Embryonic facial prominence (tissue), 1 donor: Measurements from ENCODE around the gene MARCHF4.

Experiments used
- DNase-seq: peaks from one replicate; pipeline ENCODE4 v3.0.0-alpha.2; 2016; ENCODE audit errors: extremely low spot score

MARCHF4 gene

DNA sequence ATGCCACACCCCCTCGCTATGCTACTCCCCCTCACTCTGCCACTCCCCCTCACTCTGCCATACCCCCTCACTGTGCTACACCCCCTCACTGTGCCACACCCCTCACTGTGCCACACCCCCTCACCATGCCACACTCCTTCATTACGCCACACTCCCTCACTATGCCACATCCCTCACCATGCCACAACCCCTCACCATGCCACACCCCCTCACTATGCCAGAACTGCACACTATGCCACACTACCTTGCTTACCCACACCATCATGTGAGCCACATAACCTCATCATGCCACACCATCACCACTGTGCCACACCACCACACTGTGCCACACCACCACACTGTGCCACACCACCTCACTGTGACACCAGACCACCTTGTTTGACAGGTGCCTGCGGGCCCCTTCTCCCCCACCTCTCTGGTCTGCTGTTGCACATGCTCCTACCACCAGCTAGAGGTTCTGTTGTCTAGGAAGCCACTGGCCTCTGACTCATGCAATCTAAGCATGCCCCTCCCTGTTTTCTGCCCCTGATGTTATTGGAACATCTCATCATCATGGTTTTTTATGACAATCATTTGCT, 22.0 kb downstream of the MARCHF4 start:
- DNase-seq: no peak

DNA sequence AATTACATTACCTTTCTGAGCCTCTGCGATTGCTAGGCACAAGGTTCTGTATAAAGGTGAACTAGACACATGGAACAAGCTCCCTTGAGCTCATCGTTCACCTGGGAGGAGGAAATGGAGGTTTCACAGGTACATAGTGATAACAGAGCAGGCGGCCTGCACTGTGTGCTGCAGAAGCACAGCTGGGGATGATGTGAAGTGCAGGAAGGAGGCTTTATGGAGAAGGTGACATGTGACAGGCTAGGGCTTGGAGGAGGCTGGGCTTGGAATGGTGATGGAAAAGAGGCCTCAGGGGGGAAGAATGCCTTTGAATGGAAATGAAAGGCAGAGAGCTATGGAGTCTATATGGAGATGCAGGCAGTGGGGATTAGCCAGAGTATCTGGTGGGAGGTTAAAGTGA, 22.9 kb downstream of the MARCHF4 start:
- DNase-seq: no peak

DNA sequence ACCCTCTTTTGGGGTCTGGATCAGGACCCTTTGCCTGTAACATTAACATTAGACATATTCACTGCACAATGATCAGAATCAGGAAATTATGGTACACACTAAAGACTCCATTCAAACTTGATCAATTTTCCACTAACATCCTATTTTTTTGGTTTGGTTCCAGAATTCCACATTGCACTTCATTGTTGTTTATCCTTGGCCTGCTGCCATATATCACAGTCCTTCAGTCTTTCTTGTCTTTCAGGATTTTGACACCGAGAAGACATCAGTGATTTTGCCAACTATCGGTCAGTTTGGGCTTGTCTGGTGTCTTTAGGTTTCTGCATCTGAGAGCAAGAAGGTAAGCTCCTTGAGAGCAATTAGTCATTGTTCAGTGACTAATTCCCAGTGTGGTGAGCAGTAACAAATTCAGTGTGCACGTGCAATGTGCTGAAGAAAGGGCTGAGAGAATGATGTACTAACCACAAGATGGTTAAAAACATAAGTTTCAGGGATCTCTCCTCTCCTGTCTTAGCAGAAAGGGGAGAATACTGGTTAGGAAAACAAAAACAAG, 23.5 kb downstream of the MARCHF4 start:
- DNase-seq: no peak

DNA sequence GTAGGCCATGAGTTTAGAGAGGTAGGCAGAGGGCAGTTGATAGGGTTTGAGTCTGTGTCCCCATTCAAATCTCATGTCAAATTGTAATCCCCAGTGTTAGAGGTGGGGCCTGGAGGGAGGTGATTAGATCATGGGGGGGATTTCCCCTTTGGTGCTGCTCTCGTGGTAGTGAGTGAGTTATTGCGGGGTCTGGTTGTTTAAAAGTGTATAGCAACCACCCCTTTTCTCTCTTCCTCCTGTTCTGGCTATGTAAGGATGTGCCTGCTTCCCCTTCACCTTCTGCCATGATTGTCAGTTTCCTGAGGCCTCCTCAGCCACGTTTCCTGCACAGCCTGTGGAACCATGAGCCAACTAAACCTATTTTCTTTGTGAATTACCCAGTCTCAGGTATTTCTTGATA, 25.5 kb downstream of the MARCHF4 start:
- DNase-seq: no peak

DNA sequence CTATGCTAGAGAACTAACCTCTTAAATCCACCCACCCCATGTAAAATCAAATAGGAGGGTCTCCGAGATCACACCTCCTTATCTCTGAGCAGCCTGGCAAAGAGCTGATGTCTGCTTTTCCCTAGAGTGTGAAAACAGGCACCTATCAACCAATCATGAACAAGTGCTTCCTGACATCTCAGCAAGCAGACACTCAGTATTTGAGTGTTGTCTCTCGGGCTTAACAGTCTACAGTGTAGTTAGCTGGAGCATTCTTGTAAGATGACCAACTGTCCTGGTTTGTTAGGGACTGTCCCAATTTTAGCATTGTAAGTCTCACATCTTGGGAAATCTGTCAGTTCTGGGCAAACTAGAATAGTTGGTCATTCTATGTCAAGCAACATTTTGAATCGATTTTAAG, 26.4 kb downstream of the MARCHF4 start:
- DNase-seq: no peak

DNA sequence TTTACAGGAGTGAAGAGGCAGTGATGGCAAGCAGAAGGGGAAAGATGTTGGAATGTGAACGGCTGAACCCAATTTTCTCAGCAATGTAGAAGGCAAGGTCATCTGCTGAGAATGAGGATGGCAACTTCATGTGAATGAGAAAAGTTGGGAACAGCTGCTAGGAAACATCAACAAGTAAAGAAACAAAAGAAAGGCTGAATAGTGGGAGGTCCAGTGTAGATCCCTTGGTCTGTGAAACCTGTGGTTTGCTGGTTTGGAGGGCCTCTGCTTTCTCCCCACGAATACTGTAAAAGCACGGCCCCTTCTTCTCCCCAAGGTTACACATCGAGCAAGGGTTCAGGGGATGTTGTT, 27.4 kb downstream of the MARCHF4 start:
- DNase-seq: no peak

DNA sequence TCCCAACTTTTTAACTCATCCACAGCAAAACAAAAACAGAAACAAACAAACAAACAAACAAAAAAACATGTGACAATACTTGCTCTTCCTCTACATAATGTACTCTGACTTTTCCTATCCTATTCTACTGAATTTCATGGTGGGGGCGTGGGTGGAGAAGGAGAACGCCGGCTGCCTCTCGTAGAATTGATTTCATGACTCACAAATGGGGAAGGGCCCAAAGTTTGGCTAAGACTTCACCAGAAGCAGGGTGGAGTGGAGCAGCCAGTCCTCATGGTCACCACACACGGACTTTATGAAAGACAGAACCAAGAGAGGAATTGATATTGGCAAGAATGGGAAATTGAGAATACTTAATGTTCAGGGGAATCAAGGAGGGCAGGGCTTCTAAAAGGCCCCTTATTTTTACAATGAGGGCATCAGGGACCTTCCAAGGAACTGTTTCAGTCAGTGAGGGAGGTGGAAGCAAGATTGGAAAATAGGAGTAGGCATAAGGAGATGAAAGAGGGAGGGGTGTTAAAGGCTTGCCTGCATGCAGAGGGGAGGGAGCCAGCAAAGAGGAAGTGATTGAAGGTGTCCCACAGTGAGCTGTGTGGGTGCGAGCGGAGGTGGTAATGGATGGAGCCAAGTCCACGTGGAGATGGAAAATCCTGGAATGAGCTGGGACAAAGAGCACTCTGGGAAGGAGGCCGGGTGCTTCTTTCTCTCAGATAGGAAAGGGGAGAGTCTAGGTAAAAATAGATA, 27.9 kb downstream of the MARCHF4 start:
- DNase-seq: no peak

DNA sequence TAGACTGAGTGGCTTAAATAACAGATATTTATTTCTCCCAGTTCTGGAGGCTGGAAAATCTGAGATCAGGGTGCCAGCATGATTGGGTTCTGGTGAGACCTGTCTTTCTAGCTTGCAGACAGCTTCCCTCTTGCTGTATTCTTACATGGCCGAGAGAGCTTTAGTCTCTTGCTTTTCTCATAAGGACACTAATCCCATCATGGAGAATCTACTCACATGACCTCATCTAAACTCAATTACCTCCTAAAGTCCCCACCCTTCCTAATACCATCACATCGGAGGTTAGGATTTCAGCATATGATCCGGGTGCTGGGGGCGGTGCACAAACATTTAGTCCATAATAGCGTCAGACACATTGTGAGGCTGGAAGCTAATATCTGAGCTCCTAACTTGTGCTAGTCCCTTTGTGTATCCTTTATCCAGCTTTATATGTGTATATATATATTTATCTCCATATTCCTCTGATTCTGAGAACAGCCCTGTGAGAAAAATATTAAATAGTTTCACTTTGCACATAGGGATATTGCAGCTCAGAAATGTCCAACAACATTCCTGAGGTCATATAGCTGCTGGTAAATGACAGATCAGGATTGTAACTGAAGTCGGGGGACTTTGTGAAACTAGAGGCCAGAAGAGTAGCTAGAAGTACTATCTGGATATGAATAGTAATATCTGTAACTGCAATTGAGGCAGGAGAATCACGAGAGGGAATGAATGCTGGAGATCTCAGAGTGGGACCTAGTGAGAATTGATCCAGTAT, 28.9 kb downstream of the MARCHF4 start:
- DNase-seq: no peak

DNA sequence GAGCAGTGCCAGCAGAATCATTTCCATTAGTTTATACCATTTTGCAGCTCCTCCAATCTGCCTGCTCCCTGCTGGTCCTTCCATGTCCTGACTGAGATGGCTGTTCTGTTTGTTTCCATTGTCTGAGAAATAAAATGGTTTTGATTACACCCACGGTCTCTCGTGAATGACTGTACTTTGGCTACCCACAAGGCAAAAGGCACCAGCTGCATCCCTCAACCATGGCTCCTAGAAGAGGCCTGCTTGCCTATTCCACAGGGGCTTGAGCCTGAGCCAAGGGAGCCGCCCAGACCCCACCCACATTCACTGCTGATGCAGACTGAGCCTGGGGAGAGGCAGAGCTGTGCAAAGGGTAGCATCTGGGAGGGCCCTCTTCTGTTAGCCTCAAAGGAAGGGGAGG, 31.2 kb downstream of the MARCHF4 start:
- no peak for DNase-seq

DNA sequence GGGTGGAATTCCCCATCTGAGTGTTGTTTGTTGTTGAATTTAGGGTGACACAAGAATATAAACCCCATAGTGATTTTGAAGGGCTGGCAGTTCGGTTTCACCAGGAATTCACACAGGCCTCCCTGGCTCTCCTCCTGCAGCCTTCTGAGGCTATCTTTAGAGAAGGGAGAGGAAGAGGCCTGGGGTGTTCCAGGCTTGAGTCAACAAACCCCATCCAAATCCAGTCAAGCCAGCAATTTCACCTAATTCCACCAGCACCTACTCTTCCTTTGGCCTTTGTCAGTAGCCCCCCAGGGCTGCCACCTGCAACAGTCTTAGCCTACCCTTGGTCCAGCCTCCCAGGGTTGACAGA, 32.0 kb downstream of the MARCHF4 start:
- DNase-seq: no peak

DNA sequence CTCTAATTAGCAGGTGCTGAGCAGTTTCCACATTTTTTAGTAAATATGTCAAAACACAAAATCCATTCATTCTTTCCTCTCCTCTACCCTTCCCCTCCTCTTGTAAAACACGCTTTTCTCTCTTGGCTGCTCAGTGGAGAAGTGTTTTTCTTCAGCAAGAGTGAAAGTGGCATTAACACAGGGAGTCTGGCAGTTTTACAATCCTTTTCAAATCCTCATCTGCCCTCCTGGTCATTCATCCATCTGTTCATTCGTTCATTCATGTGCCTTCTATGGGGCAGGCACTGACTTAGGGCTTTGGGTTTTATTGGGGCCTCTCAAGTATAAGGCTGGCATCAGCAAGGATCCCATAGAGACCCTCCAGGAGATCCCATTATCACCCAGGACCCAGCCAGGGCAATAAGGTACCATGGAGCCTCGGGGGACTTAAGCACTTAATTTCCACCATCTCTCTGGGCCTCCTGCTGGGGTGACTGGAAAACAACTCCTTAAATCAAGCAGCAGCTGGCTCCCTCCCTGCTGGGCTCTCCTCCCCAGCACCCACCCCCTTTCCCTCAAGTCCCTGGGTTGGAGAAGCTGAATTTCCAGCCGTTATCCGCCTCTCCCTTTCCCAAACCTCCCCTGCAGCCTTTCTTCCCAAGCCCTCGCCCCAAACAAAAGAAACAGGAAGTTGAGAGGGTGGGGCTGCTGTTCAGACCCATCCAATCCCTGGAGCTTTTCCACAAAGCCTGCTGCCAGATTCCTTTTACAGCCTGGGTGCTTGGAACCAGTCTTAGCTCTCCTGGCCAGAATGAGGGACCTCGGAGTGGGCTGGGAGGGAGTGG, 32.6 kb downstream of the MARCHF4 start:
- DNase-seq: no peak

DNA sequence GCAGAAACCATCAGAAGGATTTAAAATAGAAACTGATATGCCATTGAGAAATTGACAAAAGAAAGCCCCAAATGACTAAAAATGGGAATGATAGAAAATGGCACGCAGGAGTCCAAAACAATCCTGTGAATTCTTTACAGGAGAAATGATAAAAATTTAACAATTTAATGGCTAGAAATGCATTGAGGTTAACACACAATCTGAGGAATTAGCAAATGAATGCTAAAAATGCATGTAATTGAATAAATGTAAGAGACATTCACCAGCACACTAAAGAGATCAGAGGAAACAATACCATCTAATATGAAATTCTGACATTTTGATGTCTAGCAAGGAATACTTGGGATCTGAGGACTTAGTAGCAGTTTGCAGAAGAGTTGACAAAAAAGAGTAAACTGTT, 37.0 kb downstream of the MARCHF4 start:
- no peak for DNase-seq

DNA sequence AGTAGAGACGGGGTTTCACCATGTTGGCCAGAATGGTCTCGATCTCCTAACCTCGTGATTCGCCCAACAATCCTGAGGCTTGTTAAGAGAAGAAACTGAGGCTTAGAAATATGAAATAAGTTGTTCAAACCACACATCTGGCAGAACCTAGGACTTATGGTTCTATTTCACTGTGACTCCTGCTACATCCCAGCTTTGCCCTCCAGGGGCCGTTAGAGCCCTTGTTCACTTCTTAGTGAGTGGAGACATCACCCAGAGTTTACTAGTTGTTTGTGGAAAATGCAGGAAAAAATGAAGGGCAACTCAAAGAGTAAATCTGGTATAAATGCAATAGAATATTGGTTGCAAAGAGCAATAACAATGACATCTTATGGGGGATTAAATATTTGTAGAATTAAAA, 43.9 kb downstream of the MARCHF4 start:
- DNase-seq: no peak

DNA sequence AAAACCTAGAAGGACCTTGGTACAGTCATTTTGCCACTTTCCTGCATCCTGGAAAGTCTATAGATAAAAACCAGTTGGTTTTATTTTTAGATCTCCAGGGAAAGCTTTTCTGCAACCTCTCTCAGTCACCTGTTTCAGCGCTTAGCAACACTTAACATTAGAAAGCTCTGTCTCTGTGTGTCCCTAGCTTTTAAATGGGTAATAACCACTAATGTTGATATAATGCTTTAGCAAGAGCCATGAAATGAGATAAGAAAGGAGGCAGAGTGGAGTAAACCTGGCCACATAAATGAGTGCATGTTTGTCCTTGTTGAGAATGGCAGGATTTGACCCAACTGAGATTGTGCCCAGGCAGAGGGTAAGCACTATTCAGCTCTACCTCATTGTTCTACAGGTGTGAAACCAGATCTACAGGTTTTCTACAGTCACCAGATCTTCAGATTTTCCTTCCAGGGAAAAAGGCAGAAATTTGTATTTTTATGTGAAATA, 44.8 kb downstream of the MARCHF4 start:
- no peak for DNase-seq
